Eye (tissue), 1 donor: ENCODE measurements around the gene SHISA9.

Source experiments
- DNase-seq: peaks from one replicate; pipeline ENCODE4 v3.0.0-alpha.2; 2015

The SHISA9 gene

GRCh38 chr16:13130586-13130985 lies 229.2 kb downstream of the SHISA9 start:
- DNase-seq: no peak

GRCh38 chr16:13134836-13135235 lies 233.4 kb downstream of the SHISA9 start:
- no peak for DNase-seq

GRCh38 chr16:13136901-13137300 lies 235.5 kb downstream of the SHISA9 start:
- DNase-seq: no peak

GRCh38 chr16:13138528-13138927 lies 237.1 kb downstream of the SHISA9 start:
- no peak for DNase-seq

- no peak for DNase-seq
Measured at GRCh38 chr16:13139661-13140241, 238.4 kb downstream of the SHISA9 start.

GRCh38 chr16:13143551-13143950 lies 242.2 kb downstream of the SHISA9 start:
- DNase-seq: no peak

- DNase-seq: no peak
Measured at GRCh38 chr16:13146829-13147228, 245.4 kb downstream of the SHISA9 start.

GRCh38 chr16:13148294-13148693 lies 246.9 kb downstream of the SHISA9 start:
- DNase-seq: no peak

GRCh38 chr16:13148836-13149235 lies 247.4 kb downstream of the SHISA9 start:
- DNase-seq: no peak

GRCh38 chr16:13150181-13150885 lies 248.9 kb downstream of the SHISA9 start:
- DNase-seq: no peak

- no peak for DNase-seq
Measured at GRCh38 chr16:13153696-13154095, 252.3 kb downstream of the SHISA9 start.

- no peak for DNase-seq
Measured at GRCh38 chr16:13154799-13155198, 253.4 kb downstream of the SHISA9 start.

- DNase-seq: no peak
Measured at GRCh38 chr16:13155377-13155776, 254.0 kb downstream of the SHISA9 start.

GRCh38 chr16:13155780-13156179 lies 254.4 kb downstream of the SHISA9 start:
- DNase-seq: no peak

- no peak for DNase-seq
Measured at GRCh38 chr16:13157082-13157481, 255.7 kb downstream of the SHISA9 start.

- DNase-seq: no peak
Measured at GRCh38 chr16:13158427-13158826, 257.0 kb downstream of the SHISA9 start.

GRCh38 chr16:13165024-13165423 lies 263.6 kb downstream of the SHISA9 start:
- no peak for DNase-seq

GRCh38 chr16:13168091-13168572 lies 266.7 kb downstream of the SHISA9 start:
- DNase-seq: no peak

- no peak for DNase-seq
Measured at GRCh38 chr16:13171313-13171712, 269.9 kb downstream of the SHISA9 start.

GRCh38 chr16:13176711-13177110 lies 275.3 kb downstream of the SHISA9 start:
- no peak for DNase-seq

- no peak for DNase-seq
Measured at GRCh38 chr16:13178318-13178717, 276.9 kb downstream of the SHISA9 start.

GRCh38 chr16:13181432-13181831 lies 280.0 kb downstream of the SHISA9 start:
- DNase-seq: no peak

- DNase-seq: no peak
Measured at GRCh38 chr16:13186813-13187212, 285.4 kb downstream of the SHISA9 start.

- DNase-seq: no peak
Measured at GRCh38 chr16:13189250-13189649, 287.9 kb downstream of the SHISA9 start.

GRCh38 chr16:13193721-13194120 lies 292.3 kb downstream of the SHISA9 start:
- DNase-seq: no peak
